Hematopoietic multipotent progenitor cell (in vitro differentiated cells): ENCODE results near the gene CDRT4. TPM values are rescaled to one million over a fixed set of nuclear protein-coding genes. Genes with fewer than 3 reads are reported as not detected.

Experiments used
- DNase-seq, 3 donors: peaks; one replicate each; pipeline ENCODE4 v3.0.0-alpha.2; 2011 to 2015; ENCODE audit warnings: low read depth in 2 of 3, low spot score in 2 of 3
- total RNA-seq: library from RNA; depleted of rRNA; stranded (reverse); fragments of >200 nt; gene quantifications from one replicate; pipeline ENCODE4 v1.2.3, GENCODE V29; 2012

Gene CDRT4
- total RNA-seq, 1 donor: 3.5 TPM

GRCh38 chr17:15436473-15437302 is 30.7 kb downstream of the CDRT4 start:
- DNase-seq: peak in 2 of 3 donors; percentile 31 to 43

- DNase-seq: no peak
These were observed 32.5 kb downstream of the CDRT4 start for GRCh38 chr17:15434956-15435355.

GRCh38 chr17:15432807-15433611 is 34.4 kb downstream of the CDRT4 start:
- no peak for DNase-seq

GRCh38 chr17:15431766-15432165 is 35.7 kb downstream of the CDRT4 start:
- no peak for DNase-seq

GRCh38 chr17:15431196-15431595 is 36.2 kb downstream of the CDRT4 start:
- no peak for DNase-seq

- no peak for DNase-seq
These were observed 42.9 kb downstream of the CDRT4 start for GRCh38 chr17:15424521-15424920.

GRCh38 chr17:15422392-15422965 is 44.9 kb downstream of the CDRT4 start:
- no peak for DNase-seq

GRCh38 chr17:15418781-15419180 is 48.6 kb downstream of the CDRT4 start:
- no peak for DNase-seq

- DNase-seq: no peak
These were observed 52.7 kb downstream of the CDRT4 start for GRCh38 chr17:15414532-15415306.

GRCh38 chr17:15413101-15413771 is 54.2 kb downstream of the CDRT4 start:
- no peak for DNase-seq

GRCh38 chr17:15412606-15413005 is 54.8 kb downstream of the CDRT4 start:
- DNase-seq: no peak

- DNase-seq: peak in 1 of 3 donors; percentile 26
These were observed 55.8 kb downstream of the CDRT4 start for GRCh38 chr17:15411384-15412198.

- DNase-seq: no peak
These were observed 57.6 kb downstream of the CDRT4 start for GRCh38 chr17:15409721-15410250.

- DNase-seq: no peak
These were observed 58.6 kb downstream of the CDRT4 start for GRCh38 chr17:15408803-15409202.

- DNase-seq: no peak
These were observed 61.3 kb downstream of the CDRT4 start for GRCh38 chr17:15406081-15406480.

GRCh38 chr17:15405058-15405415 is 62.4 kb downstream of the CDRT4 start:
- no peak for DNase-seq

GRCh38 chr17:15404106-15405057 is 63.0 kb downstream of the CDRT4 start:
- no peak for DNase-seq
